Mucosa of gallbladder (tissue), 1 donor: ENCODE measurements around the gene GCKR. TPM values are rescaled to one million over a fixed set of nuclear protein-coding genes. Genes with fewer than 3 reads are reported as not detected.

ENCODE experiments used
- DNase-seq: peaks from one replicate; pipeline ENCODE4 v3.0.0-alpha.2; 2020; ENCODE audit warnings: low spot score
- total RNA-seq: library from RNA; stranded (reverse); gene quantifications from one replicate; pipeline ENCODE4 v1.2.1, GENCODE V29; 2021
- donor health status: DM: no; HTN: no; CAD: no.

Gene GCKR
- total RNA-seq = 7.6 TPM

GRCh38 chr2:27496357-27497287, at the start of gene GCKR:
GCKR (plus strand) TSS chr2:27496839; CDS start chr2:27496905, 66 bp downstream.
- peak; percentile 35 for DNase-seq

GRCh38 chr2:27448381-27448780, 48.3 kb upstream of the GCKR start:
- DNase-seq = no peak

GRCh38 chr2:27451095-27451494, 45.5 kb upstream of the GCKR start:
- no peak for DNase-seq

- DNase-seq = no peak
Observed at GRCh38 chr2:27453968-27454367, 42.7 kb upstream of the GCKR start.

- no peak for DNase-seq
Observed at GRCh38 chr2:27461118-27461517, 35.5 kb upstream of the GCKR start.

- DNase-seq = no peak
Observed at GRCh38 chr2:27464443-27464842, 32.2 kb upstream of the GCKR start.

GRCh38 chr2:27471961-27472360, 24.7 kb upstream of the GCKR start:
- no peak for DNase-seq

- DNase-seq = no peak
Observed at GRCh38 chr2:27485496-27485895, 11.1 kb upstream of the GCKR start.

GRCh38 chr2:27489118-27489497, 7.5 kb upstream of the GCKR start:
- no peak for DNase-seq

- peak; percentile 100 for DNase-seq
Observed at GRCh38 chr2:27489498-27490397, 6.9 kb upstream of the GCKR start, which contains the start of gene IFT172. IFT172 (minus strand) TSS chr2:27489743; CDS start chr2:27489653, 90 bp downstream.

GRCh38 chr2:27492557-27492956, 4.1 kb upstream of the GCKR start:
- no peak for DNase-seq

GRCh38 chr2:27493948-27494283, 2.7 kb upstream of the GCKR start:
- DNase-seq = no peak

GRCh38 chr2:27494284-27494943, 2.2 kb upstream of the GCKR start:
- DNase-seq = peak; percentile 21

- no peak for DNase-seq
Observed at GRCh38 chr2:27494944-27495554, 1.6 kb upstream of the GCKR start, which contains the start of gene FNDC4. FNDC4 (minus strand) TSS chr2:27495200; CDS start chr2:27494679, 521 bp downstream.

GRCh38 chr2:27495840-27496356, 741 bp upstream of the GCKR start:
- no peak for DNase-seq

GRCh38 chr2:27497288-27497627, 619 bp downstream of the GCKR start:
- no peak for DNase-seq

GRCh38 chr2:27498975-27499374, 2.3 kb downstream of the GCKR start:
- DNase-seq = no peak

- DNase-seq = no peak
Observed at GRCh38 chr2:27501042-27501441, 4.4 kb downstream of the GCKR start.

GRCh38 chr2:27502142-27502541, 5.5 kb downstream of the GCKR start:
- DNase-seq = no peak

- no peak for DNase-seq
Observed at GRCh38 chr2:27506587-27506986, 9.9 kb downstream of the GCKR start.

- no peak for DNase-seq
Observed at GRCh38 chr2:27507293-27507692, 10.7 kb downstream of the GCKR start.
